ENCODE measurements around the gene CPZ. TPM values are rescaled to one million over a fixed set of nuclear protein-coding genes. Genes with fewer than 3 reads are reported as not detected.

Gene CPZ
- total RNA-seq, 1 donor from 2014 or later, result 4.9 TPM

GRCh38 chr4:8549352-8549931 is 43.1 kb upstream of the CPZ start:
- TF ChIP-seq CTCF (conservative IDR thresholded peaks at IDR 0.05), result no peak
- peaks cover 5% of the 10 kb centered on the region for H3K4me1 Mint-ChIP-seq (ENCODE audit: unreplicated experiment)
- H3K36me3 Mint-ChIP-seq, result no peaks in the 10 kb centered on the region
- peaks cover 6% of the 10 kb centered on the region for H3K27me3 Mint-ChIP-seq
- no peak overlapping the region for H3K27ac Mint-ChIP-seq
- H3K4me3 Mint-ChIP-seq, result no peak overlapping the region
- no peaks in the 10 kb centered on the region for H3K9me3 Mint-ChIP-seq
- DNase-seq (ENCODE audit: extremely low spot score, unreplicated experiment), result no peak

GRCh38 chr4:8550691-8551090 is 41.9 kb upstream of the CPZ start:
- no peak for DNase-seq (ENCODE audit: extremely low spot score, unreplicated experiment)
- Mint-ChIP-seq H3K9me3 (no peaks in the 10 kb centered on the region), H3K27ac (no peak overlapping the region)

GRCh38 chr4:8552024-8552423 is 40.5 kb upstream of the CPZ start:
- peaks cover 5% of the 10 kb centered on the region for H3K4me1 Mint-ChIP-seq (ENCODE audit: unreplicated experiment)
- DNase-seq (ENCODE audit: extremely low spot score, unreplicated experiment), result no peak
- no peak for TF ChIP-seq CTCF (conservative IDR thresholded peaks at IDR 0.05)
- H3K36me3 Mint-ChIP-seq, result no peaks in the 10 kb centered on the region
- H3K27ac Mint-ChIP-seq, result no peak overlapping the region
- H3K9me3 Mint-ChIP-seq, result no peaks in the 10 kb centered on the region
- H3K4me3 Mint-ChIP-seq, result no peak overlapping the region
- H3K27me3 Mint-ChIP-seq, result no peaks in the 10 kb centered on the region

More at GRCh38 chr4:8550691-8551090, 41.9 kb upstream of the CPZ start:
- TF ChIP-seq CTCF (conservative IDR thresholded peaks at IDR 0.05), result no peak
- peaks cover 6% of the 10 kb centered on the region for H3K27me3 Mint-ChIP-seq
- H3K4me1 Mint-ChIP-seq (ENCODE audit: unreplicated experiment), result peaks cover 5% of the 10 kb centered on the region
- no peak overlapping the region for H3K4me3 Mint-ChIP-seq
- H3K36me3 Mint-ChIP-seq, result no peaks in the 10 kb centered on the region

GRCh38 chr4:8552581-8553205 is 39.9 kb upstream of the CPZ start:
- H3K4me3 Mint-ChIP-seq, result no peak overlapping the region
- H3K4me1 Mint-ChIP-seq (ENCODE audit: unreplicated experiment), result peaks cover under 1% of the 10 kb centered on the region
- no peaks in the 10 kb centered on the region for H3K27me3 Mint-ChIP-seq
- H3K27ac Mint-ChIP-seq, result no peak overlapping the region
- DNase-seq (ENCODE audit: extremely low spot score, unreplicated experiment), result no peak
- H3K36me3 Mint-ChIP-seq, result no peaks in the 10 kb centered on the region
- no peaks in the 10 kb centered on the region for H3K9me3 Mint-ChIP-seq
- TF ChIP-seq CTCF (conservative IDR thresholded peaks at IDR 0.05), result no peak

- Mint-ChIP-seq H3K4me1 (ENCODE audit: unreplicated experiment) (no peaks in the 10 kb centered on the region), H3K36me3 (no peaks in the 10 kb centered on the region), H3K27me3 (no peaks in the 10 kb centered on the region), H3K4me3 (no peak overlapping the region), H3K27ac (no peak overlapping the region), H3K9me3 (no peaks in the 10 kb centered on the region)
- DNase-seq (ENCODE audit: extremely low spot score, unreplicated experiment), result no peak
- TF ChIP-seq CTCF (conservative IDR thresholded peaks at IDR 0.05), result no peak
Observed at GRCh38 chr4:8553216-8553615, 39.3 kb upstream of the CPZ start.
